ENCODE data around the gene STK25.

The STK25 gene

DNA sequence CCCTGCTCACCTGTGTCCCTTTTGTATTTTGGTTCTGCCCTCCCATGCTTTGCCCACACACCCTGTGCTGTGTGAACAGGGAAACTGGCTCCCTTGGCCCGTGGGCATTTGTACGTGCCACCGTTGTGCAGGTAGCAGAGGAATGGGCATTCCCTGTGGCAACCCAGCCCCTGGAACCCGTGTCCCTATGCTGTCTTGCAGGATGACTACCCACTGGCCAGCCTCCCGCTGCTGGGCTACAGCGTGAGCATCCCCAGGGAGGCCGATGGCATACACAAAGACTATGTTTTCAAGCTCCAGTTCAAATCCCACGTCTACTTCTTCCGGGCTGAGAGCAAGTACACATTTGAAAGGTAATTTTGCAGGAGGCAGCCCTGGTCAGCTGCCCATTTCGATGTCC lies 15.3 kb downstream of the STK25 start:
- H3K9ac ChIP-seq (ENCODE audit: low read depth in 1 of 2, low read length in 2 of 2), result no peak overlapping the region
- peaks cover 13 to 55% of the 10 kb centered on the region in 2 donors for H3K36me3 ChIP-seq (ENCODE audit: control insufficient read depth in 1 of 2, insufficient read depth in 2 of 2, low read length in 2 of 2)
- H3K4me3 ChIP-seq (ENCODE audit: low read depth in 1 of 2, low read length in 2 of 2), result no peak overlapping the region
- no peak overlapping the region for H3K27ac ChIP-seq (ENCODE audit: low read depth, low read length)
- H3K9me3 ChIP-seq (ENCODE audit: control insufficient read depth in 1 of 2, low read length in 2 of 2), result no peaks in the 10 kb centered on the region
- peaks cover 41 to 52% of the 10 kb centered on the region in 2 donors for H3K4me1 ChIP-seq (ENCODE audit: control insufficient read depth in 1 of 2, insufficient read depth in 2 of 2, low read length in 2 of 2)
- no peaks in the 10 kb centered on the region for H3K27me3 ChIP-seq (ENCODE audit: control insufficient read depth in 1 of 2, insufficient read depth in 2 of 2, low read length in 2 of 2)

DNA sequence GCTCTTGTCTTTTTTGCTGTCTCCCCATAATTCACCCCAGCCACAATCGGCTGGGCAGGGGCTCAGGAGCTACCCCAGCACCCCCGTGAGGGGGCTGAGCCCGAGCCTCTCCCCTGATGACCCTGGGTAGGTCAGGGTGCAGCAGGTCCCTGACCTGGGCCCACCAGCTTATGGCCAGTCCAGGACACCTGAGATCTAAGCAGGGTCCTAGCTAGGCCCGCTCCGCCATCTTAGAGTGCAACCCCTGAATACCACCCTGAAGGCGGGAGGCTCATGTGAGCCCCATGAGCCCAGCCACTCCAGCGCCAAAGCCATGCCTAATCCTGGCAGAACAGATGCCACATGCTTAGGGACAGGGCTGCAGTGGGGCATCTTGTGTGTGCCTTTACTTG lies 16.2 kb downstream of the STK25 start:
- no peaks in the 10 kb centered on the region for H3K27me3 ChIP-seq (ENCODE audit: control insufficient read depth in 1 of 2, insufficient read depth in 2 of 2, low read length in 2 of 2)
- H3K9ac ChIP-seq (ENCODE audit: low read depth in 1 of 2, low read length in 2 of 2), result no peak overlapping the region
- H3K27ac ChIP-seq (ENCODE audit: low read depth, low read length), result no peak overlapping the region
- H3K36me3 ChIP-seq (ENCODE audit: control insufficient read depth in 1 of 2, insufficient read depth in 2 of 2, low read length in 2 of 2), result peaks cover 13 to 51% of the 10 kb centered on the region in 2 donors
- H3K4me3 ChIP-seq (ENCODE audit: low read depth in 1 of 2, low read length in 2 of 2), result no peak overlapping the region
- peaks cover 41 to 49% of the 10 kb centered on the region in 2 donors for H3K4me1 ChIP-seq (ENCODE audit: control insufficient read depth in 1 of 2, insufficient read depth in 2 of 2, low read length in 2 of 2)
- no peaks in the 10 kb centered on the region for H3K9me3 ChIP-seq (ENCODE audit: control insufficient read depth in 1 of 2, low read length in 2 of 2)

DNA sequence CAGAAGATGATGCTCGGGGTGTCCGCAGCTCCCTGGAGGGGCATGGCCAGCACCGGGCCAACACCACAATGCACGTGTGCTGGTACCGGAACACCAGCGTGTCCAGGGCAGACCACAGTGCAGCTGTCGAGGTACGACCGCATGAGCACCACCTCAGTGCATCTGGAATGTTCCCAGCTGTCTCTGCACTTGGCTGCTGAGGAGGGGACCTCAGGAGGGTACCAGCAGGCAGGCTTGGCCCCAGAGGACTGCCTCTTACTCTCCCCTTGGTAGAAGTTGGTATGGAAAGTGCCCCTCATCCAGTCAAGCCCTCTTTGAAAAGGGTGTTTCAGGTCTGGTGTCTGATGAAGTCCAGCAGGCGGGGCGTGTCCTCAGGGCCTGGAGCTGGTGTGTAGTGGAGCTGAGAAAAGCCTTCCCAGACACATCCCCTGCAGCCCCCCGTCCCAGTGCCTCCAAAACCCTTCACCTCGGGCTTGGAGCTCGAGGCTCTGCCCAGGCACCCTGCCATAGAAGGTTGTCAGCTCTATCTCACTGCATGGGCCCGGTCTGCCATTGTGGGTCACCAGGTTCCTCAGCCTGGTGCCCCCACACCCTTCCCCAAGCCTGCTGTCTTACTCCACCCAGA lies 16.7 kb downstream of the STK25 start:
- Histone ChIP-seq H3K36me3 (ENCODE audit: control insufficient read depth in 1 of 2, insufficient read depth in 2 of 2, low read length in 2 of 2) (peaks cover 17 to 51% of the 10 kb centered on the region in 2 donors), H3K4me1 (ENCODE audit: control insufficient read depth in 1 of 2, insufficient read depth in 2 of 2, low read length in 2 of 2) (peaks cover 36 to 47% of the 10 kb centered on the region in 2 donors), H3K9ac (ENCODE audit: low read depth in 1 of 2, low read length in 2 of 2) (no peak overlapping the region), H3K9me3 (ENCODE audit: control insufficient read depth in 1 of 2, low read length in 2 of 2) (no peaks in the 10 kb centered on the region), H3K27me3 (ENCODE audit: control insufficient read depth in 1 of 2, insufficient read depth in 2 of 2, low read length in 2 of 2) (no peaks in the 10 kb centered on the region), H3K27ac (ENCODE audit: low read depth, low read length) (no peak overlapping the region), H3K4me3 (ENCODE audit: low read depth in 1 of 2, low read length in 2 of 2) (no peak overlapping the region)

DNA sequence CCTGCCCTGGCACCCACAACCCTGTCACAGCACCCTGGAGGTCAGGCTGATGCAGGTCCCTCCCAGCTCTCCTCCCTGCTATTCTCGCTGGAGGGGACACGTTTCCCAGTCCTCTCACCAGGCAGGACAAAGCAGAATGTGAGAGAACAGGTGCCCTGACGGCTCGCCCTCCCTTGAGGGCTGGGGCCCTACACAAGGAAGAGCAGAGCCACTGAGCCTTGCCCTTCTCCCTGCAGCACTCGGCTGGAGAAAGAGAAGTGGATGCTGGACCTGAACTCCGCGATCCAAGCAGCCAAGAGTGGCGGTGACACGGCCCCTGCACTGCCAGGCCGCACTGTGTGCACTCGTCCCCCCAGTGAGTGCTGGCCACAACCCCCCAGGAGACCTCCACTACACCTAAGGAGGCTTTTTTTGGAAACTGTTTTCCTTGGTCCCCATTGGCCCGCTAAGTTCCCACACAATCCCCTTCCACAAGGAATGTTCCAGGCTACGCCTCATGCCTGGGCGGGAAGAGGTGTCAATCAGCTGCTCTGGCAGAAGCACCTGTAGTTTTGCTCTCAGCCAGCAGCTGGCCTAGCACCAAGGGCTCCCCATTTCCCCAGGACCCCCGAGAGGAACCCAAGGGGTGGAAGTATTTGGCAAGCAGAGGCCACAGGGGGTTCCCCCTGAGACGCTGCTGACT lies 17.4 kb downstream of the STK25 start:
- Histone ChIP-seq H3K9ac (ENCODE audit: low read depth in 1 of 2, low read length in 2 of 2) (peak overlapping the region in 1 of 2 donors; percentile 58), H3K9me3 (ENCODE audit: control insufficient read depth in 1 of 2, low read length in 2 of 2) (no peaks in the 10 kb centered on the region), H3K4me3 (ENCODE audit: low read depth in 1 of 2, low read length in 2 of 2) (no peak overlapping the region), H3K27me3 (ENCODE audit: control insufficient read depth in 1 of 2, insufficient read depth in 2 of 2, low read length in 2 of 2) (no peaks in the 10 kb centered on the region), H3K4me1 (ENCODE audit: control insufficient read depth in 1 of 2, insufficient read depth in 2 of 2, low read length in 2 of 2) (peaks cover 33 to 40% of the 10 kb centered on the region in 2 donors), H3K27ac (ENCODE audit: low read depth, low read length) (no peak overlapping the region), H3K36me3 (ENCODE audit: control insufficient read depth in 1 of 2, insufficient read depth in 2 of 2, low read length in 2 of 2) (peaks cover 19 to 48% of the 10 kb centered on the region in 2 donors)

DNA sequence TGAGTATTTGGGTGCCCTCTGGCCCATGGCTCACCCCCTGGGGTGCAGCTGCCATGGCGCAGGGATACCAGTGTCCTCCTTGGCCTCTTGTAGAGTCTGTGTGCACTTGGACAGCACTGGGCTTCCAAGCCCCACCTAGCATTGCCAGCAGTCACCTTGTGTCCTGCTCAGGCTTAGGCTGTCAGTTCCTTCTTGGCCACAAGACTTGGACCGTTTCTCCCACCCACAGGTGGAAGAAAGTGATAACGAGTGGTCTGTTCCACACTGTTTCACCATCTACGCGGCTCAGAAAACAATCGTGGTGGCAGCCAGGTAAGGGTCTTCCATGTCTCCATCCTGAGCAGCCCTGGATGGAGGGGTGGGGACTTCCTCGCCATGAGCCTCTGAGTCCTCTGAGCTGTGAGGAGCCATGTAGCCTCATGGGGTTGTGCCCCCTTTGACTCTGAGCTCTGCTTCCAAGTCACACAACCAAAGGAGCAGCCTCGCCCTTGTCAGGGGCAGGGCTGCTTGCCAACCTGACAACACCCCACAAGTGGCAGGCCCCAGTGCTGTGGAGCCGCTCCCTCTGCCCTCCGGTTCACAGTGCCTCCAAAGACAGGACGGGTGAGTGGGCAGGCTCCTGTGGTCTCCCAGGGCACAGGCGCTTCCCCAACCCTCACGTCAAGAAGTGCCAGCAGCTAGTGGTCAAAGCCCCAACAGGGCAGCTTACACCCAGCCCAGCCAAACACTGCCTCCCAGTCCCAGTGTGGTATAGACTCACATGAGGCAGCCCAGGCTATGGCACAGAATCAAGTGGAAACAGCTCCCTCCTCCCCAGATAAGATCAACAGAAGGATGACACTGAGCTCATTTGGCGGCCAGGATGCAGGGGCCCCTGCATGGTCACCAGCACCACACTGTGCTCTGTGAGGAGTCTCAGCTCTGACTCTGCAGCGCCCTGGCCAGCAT lies 18.4 kb downstream of the STK25 start:
- peaks cover 28 to 33% of the 10 kb centered on the region in 2 donors for H3K4me1 ChIP-seq (ENCODE audit: control insufficient read depth in 1 of 2, insufficient read depth in 2 of 2, low read length in 2 of 2)
- H3K9me3 ChIP-seq (ENCODE audit: control insufficient read depth in 1 of 2, low read length in 2 of 2), result no peaks in the 10 kb centered on the region
- peak overlapping the region in 1 of 2 donors; percentile 58 for H3K9ac ChIP-seq (ENCODE audit: low read depth in 1 of 2, low read length in 2 of 2)
- no peak overlapping the region for H3K4me3 ChIP-seq (ENCODE audit: low read depth in 1 of 2, low read length in 2 of 2)
- H3K27me3 ChIP-seq (ENCODE audit: control insufficient read depth in 1 of 2, insufficient read depth in 2 of 2, low read length in 2 of 2), result no peaks in the 10 kb centered on the region
- H3K27ac ChIP-seq (ENCODE audit: low read depth, low read length), result peak overlapping the region; percentile 47
- H3K36me3 ChIP-seq (ENCODE audit: control insufficient read depth in 1 of 2, insufficient read depth in 2 of 2, low read length in 2 of 2), result peaks cover 14 to 43% of the 10 kb centered on the region in 2 donors

DNA sequence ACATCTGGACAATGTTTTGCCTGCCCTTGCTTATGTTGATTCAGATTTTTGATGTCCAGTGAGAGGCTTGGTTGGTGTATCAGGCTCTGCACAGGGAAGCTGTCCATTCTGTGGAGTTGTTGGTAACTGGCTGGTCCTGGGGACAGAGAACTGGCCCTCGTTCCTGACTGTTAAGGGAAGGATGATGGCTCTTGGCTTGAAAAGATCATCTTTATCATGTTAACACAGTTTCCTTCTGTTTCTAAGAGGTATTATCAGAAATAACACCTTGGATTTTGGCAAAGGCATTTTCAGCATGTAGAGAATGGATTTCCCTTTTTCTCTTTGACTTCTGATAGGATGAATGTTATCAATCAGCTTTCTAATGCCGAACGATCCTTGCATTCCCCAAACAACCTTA lies 19.3 kb downstream of the STK25 start:
- Histone ChIP-seq H3K27me3 (ENCODE audit: control insufficient read depth in 1 of 2, insufficient read depth in 2 of 2, low read length in 2 of 2) (no peaks in the 10 kb centered on the region), H3K36me3 (ENCODE audit: control insufficient read depth in 1 of 2, insufficient read depth in 2 of 2, low read length in 2 of 2) (peaks cover 10 to 47% of the 10 kb centered on the region in 2 donors)

DNA sequence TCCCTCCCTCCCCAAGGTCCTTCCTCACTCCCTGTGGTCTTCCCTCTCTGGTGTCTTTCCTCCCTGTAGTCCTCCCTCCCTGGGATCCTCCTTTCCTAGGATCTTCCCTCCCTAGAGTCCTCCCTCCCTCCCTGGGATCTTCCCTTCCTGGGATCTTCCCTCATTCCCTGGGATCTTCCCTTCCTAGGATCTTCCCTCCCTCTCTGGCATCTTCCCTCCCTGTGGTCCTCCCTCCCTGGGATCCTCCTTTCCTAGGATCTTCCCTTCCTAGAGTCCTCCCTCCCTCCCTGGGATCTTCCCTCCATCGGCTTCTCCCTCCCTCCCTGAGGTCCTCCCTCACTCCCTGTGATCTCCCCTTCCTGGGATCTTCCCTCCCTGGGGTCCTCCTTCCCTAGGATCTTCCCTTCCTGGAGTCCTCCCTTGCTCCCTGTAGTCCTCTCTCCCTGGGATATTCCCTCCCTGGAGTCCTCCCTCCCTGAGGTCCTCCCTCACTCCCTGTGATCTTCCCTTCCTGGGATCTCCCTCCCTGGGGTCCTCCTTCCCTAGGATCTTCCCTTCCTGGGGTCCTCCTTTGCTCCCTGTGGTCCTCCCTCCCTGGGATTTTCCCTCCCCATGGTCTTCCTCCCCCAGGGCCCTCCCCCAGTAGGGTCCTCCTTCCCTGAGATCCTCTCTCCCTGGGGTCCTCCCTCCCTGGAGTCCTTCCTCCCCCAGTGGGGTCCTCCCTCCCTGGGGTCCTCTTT lies 23.0 kb downstream of the STK25 start:
- H3K4me1 ChIP-seq (ENCODE audit: control insufficient read depth in 1 of 2, insufficient read depth in 2 of 2, low read length in 2 of 2), result peaks cover 9 to 15% of the 10 kb centered on the region in 2 donors
- no peaks in the 10 kb centered on the region for H3K27me3 ChIP-seq (ENCODE audit: control insufficient read depth in 1 of 2, insufficient read depth in 2 of 2, low read length in 2 of 2)
- H3K9me3 ChIP-seq (ENCODE audit: control insufficient read depth in 1 of 2, low read length in 2 of 2), result no peaks in the 10 kb centered on the region
- H3K9ac ChIP-seq (ENCODE audit: low read depth in 1 of 2, low read length in 2 of 2), result no peak overlapping the region
- no peak overlapping the region for H3K27ac ChIP-seq (ENCODE audit: low read depth, low read length)
- H3K36me3 ChIP-seq (ENCODE audit: control insufficient read depth in 1 of 2, insufficient read depth in 2 of 2, low read length in 2 of 2), result peaks cover 17 to 43% of the 10 kb centered on the region in 2 donors
- no peak overlapping the region for H3K4me3 ChIP-seq (ENCODE audit: low read depth in 1 of 2, low read length in 2 of 2)

More for the DNA sequence above, 19.3 kb downstream of the STK25 start:
- no peak overlapping the region for H3K4me3 ChIP-seq (ENCODE audit: low read depth in 1 of 2, low read length in 2 of 2)
- no peaks in the 10 kb centered on the region for H3K9me3 ChIP-seq (ENCODE audit: control insufficient read depth in 1 of 2, low read length in 2 of 2)
- peaks cover 19 to 24% of the 10 kb centered on the region in 2 donors for H3K4me1 ChIP-seq (ENCODE audit: control insufficient read depth in 1 of 2, insufficient read depth in 2 of 2, low read length in 2 of 2)
- H3K9ac ChIP-seq (ENCODE audit: low read depth in 1 of 2, low read length in 2 of 2), result no peak overlapping the region
- H3K27ac ChIP-seq (ENCODE audit: low read depth, low read length), result no peak overlapping the region

DNA sequence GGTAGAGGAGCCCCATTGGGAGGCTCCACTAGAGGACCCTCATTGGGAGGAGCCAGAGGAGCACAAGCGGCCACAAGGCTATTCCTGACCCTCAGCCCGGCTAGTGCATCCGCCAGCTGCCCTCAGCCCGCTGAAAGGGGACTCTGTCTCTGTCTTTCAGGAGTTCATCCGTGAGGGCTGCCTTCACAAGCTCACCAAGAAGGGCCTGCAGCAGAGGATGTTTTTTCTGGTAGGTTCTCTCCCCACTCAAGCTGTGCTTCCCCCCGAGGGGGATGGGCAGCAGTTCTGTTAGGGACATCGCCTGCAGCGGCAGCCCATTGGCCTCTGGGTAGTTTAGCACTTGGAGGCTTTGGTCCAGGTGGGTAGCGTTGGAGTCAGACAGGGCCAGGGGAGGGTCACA lies 25.1 kb downstream of the STK25 start:
- Histone ChIP-seq H3K9me3 (ENCODE audit: control insufficient read depth in 1 of 2, low read length in 2 of 2) (no peaks in the 10 kb centered on the region), H3K27me3 (ENCODE audit: control insufficient read depth in 1 of 2, insufficient read depth in 2 of 2, low read length in 2 of 2) (no peaks in the 10 kb centered on the region), H3K9ac (ENCODE audit: low read depth in 1 of 2, low read length in 2 of 2) (no peak overlapping the region), H3K27ac (ENCODE audit: low read depth, low read length) (no peak overlapping the region), H3K4me3 (ENCODE audit: low read depth in 1 of 2, low read length in 2 of 2) (no peak overlapping the region), H3K36me3 (ENCODE audit: control insufficient read depth in 1 of 2, insufficient read depth in 2 of 2, low read length in 2 of 2) (peaks cover 20 to 61% of the 10 kb centered on the region in 2 donors), H3K4me1 (ENCODE audit: control insufficient read depth in 1 of 2, insufficient read depth in 2 of 2, low read length in 2 of 2) (no peaks in the 10 kb centered on the region)

DNA sequence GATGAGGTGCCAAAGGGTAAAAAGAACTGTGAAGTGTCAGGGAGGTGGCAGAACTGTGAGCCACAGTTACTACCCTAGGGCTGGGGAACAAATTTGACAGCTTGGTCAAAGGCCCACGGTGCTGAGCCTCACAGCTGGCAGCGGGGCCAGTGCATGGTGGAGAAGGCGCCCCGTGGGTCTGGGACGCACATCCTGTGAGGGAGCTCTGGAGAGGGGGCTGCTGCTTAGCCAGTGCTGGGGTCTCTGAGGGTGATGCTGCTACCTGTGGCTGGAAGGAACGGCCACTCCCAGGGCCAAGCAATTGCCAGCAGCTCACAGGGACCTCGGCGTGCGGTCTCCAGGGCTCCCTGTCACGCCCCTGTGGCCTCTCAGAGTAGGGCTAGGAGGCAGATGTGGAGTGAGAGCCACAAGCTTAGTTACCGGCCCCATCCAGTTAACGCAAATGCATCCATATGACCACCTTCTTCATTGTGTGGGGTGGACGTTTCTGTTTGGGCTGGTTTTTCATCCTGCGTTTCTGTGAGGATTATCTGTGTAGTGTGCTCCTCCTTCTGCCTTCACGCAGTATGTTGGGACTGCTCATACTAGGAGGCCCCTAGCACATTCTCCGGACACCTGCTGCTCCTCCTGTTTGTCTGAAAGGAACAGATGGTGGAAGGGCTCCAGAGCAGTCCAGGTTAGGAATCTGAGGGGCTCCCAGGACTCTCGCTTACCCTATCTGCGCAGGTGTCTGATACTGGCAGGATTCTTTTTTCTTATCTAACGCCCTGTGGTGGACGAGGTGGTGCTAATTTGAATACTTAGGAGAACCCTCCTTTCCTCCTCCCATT lies 26.0 kb downstream of the STK25 start:
- H3K4me1 ChIP-seq (ENCODE audit: control insufficient read depth in 1 of 2, insufficient read depth in 2 of 2, low read length in 2 of 2), result no peaks in the 10 kb centered on the region
- H3K27me3 ChIP-seq (ENCODE audit: control insufficient read depth in 1 of 2, insufficient read depth in 2 of 2, low read length in 2 of 2), result no peaks in the 10 kb centered on the region
- no peak overlapping the region for H3K9ac ChIP-seq (ENCODE audit: low read depth in 1 of 2, low read length in 2 of 2)
- no peaks in the 10 kb centered on the region for H3K9me3 ChIP-seq (ENCODE audit: control insufficient read depth in 1 of 2, low read length in 2 of 2)
- H3K36me3 ChIP-seq (ENCODE audit: control insufficient read depth in 1 of 2, insufficient read depth in 2 of 2, low read length in 2 of 2), result peaks cover 20 to 67% of the 10 kb centered on the region in 2 donors
- no peak overlapping the region for H3K27ac ChIP-seq (ENCODE audit: low read depth, low read length)
- no peak overlapping the region for H3K4me3 ChIP-seq (ENCODE audit: low read depth in 1 of 2, low read length in 2 of 2)

All from duodenal mucosa (tissue), 2 donors.